CD4-positive, alpha-beta memory T cell (primary cell): ENCODE results near the gene ANKS3. TPM values are rescaled to one million over a fixed set of nuclear protein-coding genes. Genes with fewer than 3 reads are reported as not detected.

Source experiments
- CTCF ChIA-PET: fragments of 350-600 bp; sonication (Branson Sonifier 250); formaldehyde crosslinking; loops from one replicate; lab custom pipeline; 2021; ENCODE audit warnings: inconsistent platforms; ENCODE audit not compliant: partially characterized antibody; lab: Charles Lee
- POLR2A ChIA-PET: fragments of 350-600 bp; sonication (Branson Sonifier 250); formaldehyde crosslinking; loops from one replicate; lab custom pipeline; 2021; ENCODE audit not compliant: partially characterized antibody; lab: Charles Lee
- DNase-seq, 5 donors: peaks; one replicate each; pipeline versions ENCODE4 v3.0.0 to v3.0.0-alpha.2; 2020 to 2022; ENCODE audit warnings: mixed read lengths in 1 of 5
- H3K27ac ChIP-seq: one replicate; pipeline ENCODE4 v1.7.0; 2013; ENCODE audit warnings: low read depth, low read length
- H3K27me3 ChIP-seq: 2 replicates; pipeline ENCODE4 v1.7.0; 2013; ENCODE audit warnings: mild to moderate bottlenecking, low read length, moderate library complexity; ENCODE audit not compliant: insufficient read depth
- H3K36me3 ChIP-seq: 2 replicates; pipeline ENCODE4 v1.7.0; 2013; ENCODE audit warnings: mild to moderate bottlenecking, low read length, moderate library complexity; ENCODE audit not compliant: insufficient read depth
- H3K4me1 ChIP-seq: 2 replicates; pipeline ENCODE4 v1.7.0; 2013; ENCODE audit warnings: mild to moderate bottlenecking, low read length, moderate library complexity; ENCODE audit not compliant: insufficient read depth
- H3K4me3 ChIP-seq, 2 donors: one replicate each; pipeline ENCODE4 v1.7.0; 2013; ENCODE audit warnings: low read length in 2 of 2, mild to moderate bottlenecking in 1 of 2
- H3K9me3 ChIP-seq, 2 donors: one replicate each; pipeline ENCODE4 v1.7.0; 2013; ENCODE audit warnings: low read length in 2 of 2, control low read depth in 1 of 2; ENCODE audit not compliant: control insufficient read depth in 1 of 2
- H3K27ac Mint-ChIP-seq, 7 donors: one replicate each; pipeline ENCODE4 v1.8.0; 2020 to 2021; ENCODE audit warnings: mixed read lengths in 7 of 7, mild to moderate bottlenecking in 6 of 7, inconsistent platforms in 3 of 7, moderate library complexity in 3 of 7
- H3K27me3 Mint-ChIP-seq, 2 donors: one replicate each; pipeline ENCODE4 v1.8.0; 2020 to 2021; ENCODE audit warnings: mixed read lengths in 2 of 2
- H3K36me3 Mint-ChIP-seq, 2 donors: one replicate each; pipeline ENCODE4 v1.8.0; 2020 to 2021; ENCODE audit warnings: mixed read lengths in 2 of 2, inconsistent platforms in 1 of 2, mild to moderate bottlenecking in 1 of 2
- H3K4me1 Mint-ChIP-seq, 4 donors: one replicate each; pipeline ENCODE4 v1.8.0; 2020 to 2021; ENCODE audit warnings: mixed read lengths in 4 of 4, mild to moderate bottlenecking in 1 of 4
- H3K4me3 Mint-ChIP-seq, 8 donors: one replicate each; pipeline ENCODE4 v1.8.0; 2020 to 2021; ENCODE audit warnings: mixed read lengths in 8 of 8, mild to moderate bottlenecking in 7 of 8, moderate library complexity in 6 of 8, inconsistent platforms in 3 of 8
- H3K9me3 Mint-ChIP-seq, 8 donors: one replicate each; pipeline ENCODE4 v1.8.0; 2020 to 2021; ENCODE audit warnings: mixed read lengths in 8 of 8, mild to moderate bottlenecking in 5 of 8, inconsistent platforms in 3 of 8, moderate library complexity in 1 of 8
- intact Hi-C: fragments of 100-400 bp; cut with micrococcal nuclease; formaldehyde crosslinking; loops from one replicate; pipeline ENCODE4 v1.15.1; 2023
- polyA plus RNA-seq, 2 donors: library from polyadenylated mRNA; unstranded; fragments of 300-500 nt; fragmentation: Illumina TruSeq; gene quantifications; one replicate each; pipeline ENCODE4 v1.2.3, GENCODE V29; 2021
- total RNA-seq, 2 experiments: library from RNA; stranded (reverse); gene quantifications; one replicate each; pipeline ENCODE4 v1.2.3, GENCODE V29; 2021

Gene ANKS3
- 10 to 100 TPM; 28.5 to 33.9 TPM for total RNA-seq
- 1 to 10 TPM in 1 of 2 donors, under 1 TPM in 1; 0.91 to 5.7 TPM for polyA plus RNA-seq

- no peaks in the 10 kb centered on the region for H3K27me3 ChIP-seq
- peak; percentile 76 to 84 (median 78) for DNase-seq
- peak within 1 kb of the TSS; percentile 76 for H3K27ac ChIP-seq
- Mint-ChIP-seq H3K27ac (peak within 1 kb of the TSS; percentile 90 to 96 (median 93)), H3K4me1 (peaks cover 11 to 30% (median 21%) of the 10 kb centered on the region in 4 donors), H3K27me3 (no peaks in the 10 kb centered on the region), H3K4me3 (peak within 1 kb of the TSS; percentile 91 to 94 (median 92)), H3K36me3 (peaks cover 0 to 17% of the 10 kb centered on the region in 2 donors), H3K9me3 (no peaks in the 10 kb centered on the region)
- H3K9me3 ChIP-seq = no peaks in the 10 kb centered on the region
- peak within 1 kb of the TSS; percentile 88 to 99 for H3K4me3 ChIP-seq
- peaks cover 15% of the 10 kb centered on the region for H3K4me1 ChIP-seq
- POLR2A ChIA-PET = interaction anchor here (0.8 to 2.9 kb wide), 27 partner anchors 9 to 461 kb away, joined by 3 to 72 read pairs (median 7); partner anchors contain the start of genes EEF2KMT, GLYR1, NAGPA and NUDT16L1
- CTCF ChIA-PET = interaction anchor here (0.7 to 2.7 kb wide), 10 partner anchors 24 to 358 kb away, joined by 3 to 17 read pairs (median 3); partner anchors contain the start of genes MGRN1 and ROGDI
- intact Hi-C loops = loop anchor here (1.0 to 2.0 kb wide), 8 partner anchors 33 to 299 kb away; partner anchors contain the start of genes GLYR1, MGRN1, NAGPA and NUDT16L1
- no peaks in the 10 kb centered on the region for H3K36me3 ChIP-seq
Observed at GRCh38 chr16:4734063-4734729, at the start of gene ANKS3, which contains the start of gene DNAAF8. Gene ANKS3 (minus strand): TSS chr16:4734271. CDS start chr16:4730149, 4,122 bp downstream. Gene DNAAF8 (plus strand): TSS chr16:4734537. CDS start chr16:4736515, 1,978 bp downstream.

DNA sequence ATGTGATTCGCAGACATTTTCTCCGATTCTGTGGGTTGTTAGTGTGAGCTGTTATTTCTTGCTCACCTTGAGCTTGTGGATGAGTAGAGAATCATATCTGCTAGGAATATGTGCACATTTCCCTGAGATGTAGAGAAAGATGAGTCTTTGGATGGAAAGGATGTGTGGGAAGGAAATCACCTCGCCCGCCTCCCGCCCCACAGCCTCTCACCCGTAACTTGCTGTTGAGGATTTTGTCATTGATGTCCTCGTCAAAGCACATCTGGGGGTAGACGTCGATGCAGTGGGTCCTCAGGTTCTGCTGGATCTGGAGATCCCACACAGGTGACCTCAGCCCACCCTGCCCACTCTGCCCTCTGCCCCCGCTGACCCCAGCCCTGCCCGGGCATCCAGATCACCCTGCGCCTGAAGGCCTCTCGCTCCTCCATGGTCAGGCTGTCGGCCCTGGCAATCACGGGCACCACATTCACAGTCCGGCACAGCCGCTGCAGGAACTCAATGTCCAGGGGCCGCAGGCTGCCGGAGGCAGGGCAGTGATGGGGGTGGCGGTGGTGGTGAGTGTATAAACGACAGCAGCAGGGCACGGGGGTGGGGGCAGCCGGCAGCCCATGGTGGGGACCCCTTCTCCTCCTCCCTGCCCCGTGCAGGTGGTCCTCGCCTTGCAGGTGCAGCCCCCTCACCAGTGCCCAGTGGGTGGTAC lies 49.3 kb upstream of the ANKS3 start:
- no peak overlapping the region for H3K27ac Mint-ChIP-seq
- no peak overlapping the region for H3K4me3 ChIP-seq

DNA sequence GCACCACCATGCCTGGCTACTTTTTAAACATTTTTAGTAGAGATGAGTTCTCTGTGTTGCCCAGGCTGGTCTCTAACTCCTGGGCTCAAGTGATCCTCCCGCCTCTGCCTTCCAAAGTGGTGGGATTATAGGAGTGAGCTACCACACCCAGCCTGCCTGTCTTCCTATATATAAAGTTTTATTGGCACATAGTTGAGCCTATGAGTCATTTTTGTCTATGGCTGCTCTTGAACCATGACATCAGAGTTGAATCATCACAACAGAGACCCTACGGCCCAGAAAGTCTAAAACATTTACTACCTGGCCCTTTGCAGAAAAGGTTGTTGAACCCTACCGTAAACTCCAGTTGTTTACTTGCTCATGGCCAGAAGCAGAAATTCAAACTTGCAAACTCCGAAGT lies 46.2 kb upstream of the ANKS3 start:
- POLR2A ChIA-PET = no interaction called here
- Mint-ChIP-seq H3K27ac (no peak overlapping the region), H3K4me1 (no peaks in the 10 kb centered on the region), H3K4me3 (no peak overlapping the region), H3K36me3 (no peaks in the 10 kb centered on the region), H3K27me3 (no peaks in the 10 kb centered on the region), H3K9me3 (no peaks in the 10 kb centered on the region)
- intact Hi-C loops = no loop called here
- CTCF ChIA-PET = no interaction called here
- no peak overlapping the region for H3K4me3 ChIP-seq
- H3K27me3 ChIP-seq = no peaks in the 10 kb centered on the region
- H3K4me1 ChIP-seq = no peaks in the 10 kb centered on the region
- no peaks in the 10 kb centered on the region for H3K36me3 ChIP-seq
- no peak for DNase-seq
- H3K27ac ChIP-seq = no peak overlapping the region
- H3K9me3 ChIP-seq = no peaks in the 10 kb centered on the region

More for the DNA sequence above, 49.3 kb upstream of the ANKS3 start:
- no peaks in the 10 kb centered on the region for H3K4me1 ChIP-seq
- ChIA-PET CTCF (no interaction called here), POLR2A (no interaction called here)
- no peaks in the 10 kb centered on the region for H3K27me3 ChIP-seq
- no peaks in the 10 kb centered on the region for H3K36me3 ChIP-seq
- H3K9me3 Mint-ChIP-seq = no peaks in the 10 kb centered on the region
- no peak overlapping the region for H3K27ac ChIP-seq
- H3K4me1 Mint-ChIP-seq = no peaks in the 10 kb centered on the region
- no peaks in the 10 kb centered on the region for H3K36me3 Mint-ChIP-seq
- H3K9me3 ChIP-seq = no peaks in the 10 kb centered on the region
- intact Hi-C loops = no loop called here
- H3K4me3 Mint-ChIP-seq = no peak overlapping the region
- no peaks in the 10 kb centered on the region for H3K27me3 Mint-ChIP-seq
- DNase-seq = no peak

GRCh38 chr16:4778050-4778392 lies 44.0 kb upstream of the ANKS3 start:
- Mint-ChIP-seq H3K36me3 (no peaks in the 10 kb centered on the region), H3K9me3 (no peaks in the 10 kb centered on the region), H3K4me1 (peaks cover 0 to 1% (median 0%) of the 10 kb centered on the region in 4 donors), H3K27me3 (no peaks in the 10 kb centered on the region), H3K4me3 (no peak overlapping the region), H3K27ac (no peak overlapping the region)
- no peak for DNase-seq
- CTCF ChIA-PET = no interaction called here
- POLR2A ChIA-PET = interaction anchor here (2.1 kb wide), 1 partner anchor 9 kb away, joined by 7 read pairs; no protein-coding TSS in a partner anchor
- H3K4me1 ChIP-seq = no peaks in the 10 kb centered on the region
- intact Hi-C loops = no loop called here
- H3K4me3 ChIP-seq = no peak overlapping the region
- no peak overlapping the region for H3K27ac ChIP-seq
- no peaks in the 10 kb centered on the region for H3K9me3 ChIP-seq
- no peaks in the 10 kb centered on the region for H3K36me3 ChIP-seq
- H3K27me3 ChIP-seq = no peaks in the 10 kb centered on the region

- Histone ChIP-seq H3K9me3 (no peaks in the 10 kb centered on the region), H3K36me3 (no peaks in the 10 kb centered on the region), H3K27ac (no peak overlapping the region), H3K4me3 (no peak overlapping the region), H3K4me1 (no peaks in the 10 kb centered on the region), H3K27me3 (no peaks in the 10 kb centered on the region)
- no peak overlapping the region for H3K27ac Mint-ChIP-seq
- intact Hi-C loops = no loop called here
- H3K4me3 Mint-ChIP-seq = no peak overlapping the region
- no peaks in the 10 kb centered on the region for H3K36me3 Mint-ChIP-seq
- no peak for DNase-seq
- no peaks in the 10 kb centered on the region for H3K27me3 Mint-ChIP-seq
- H3K9me3 Mint-ChIP-seq = no peaks in the 10 kb centered on the region
- peaks cover 0 to 1% (median 0%) of the 10 kb centered on the region in 4 donors for H3K4me1 Mint-ChIP-seq
- POLR2A ChIA-PET = interaction anchor here (2.1 kb wide), 1 partner anchor 9 kb away, joined by 7 read pairs; no protein-coding TSS in a partner anchor
- CTCF ChIA-PET = no interaction called here
Observed at GRCh38 chr16:4777339-4778049, 43.4 kb upstream of the ANKS3 start.

DNA sequence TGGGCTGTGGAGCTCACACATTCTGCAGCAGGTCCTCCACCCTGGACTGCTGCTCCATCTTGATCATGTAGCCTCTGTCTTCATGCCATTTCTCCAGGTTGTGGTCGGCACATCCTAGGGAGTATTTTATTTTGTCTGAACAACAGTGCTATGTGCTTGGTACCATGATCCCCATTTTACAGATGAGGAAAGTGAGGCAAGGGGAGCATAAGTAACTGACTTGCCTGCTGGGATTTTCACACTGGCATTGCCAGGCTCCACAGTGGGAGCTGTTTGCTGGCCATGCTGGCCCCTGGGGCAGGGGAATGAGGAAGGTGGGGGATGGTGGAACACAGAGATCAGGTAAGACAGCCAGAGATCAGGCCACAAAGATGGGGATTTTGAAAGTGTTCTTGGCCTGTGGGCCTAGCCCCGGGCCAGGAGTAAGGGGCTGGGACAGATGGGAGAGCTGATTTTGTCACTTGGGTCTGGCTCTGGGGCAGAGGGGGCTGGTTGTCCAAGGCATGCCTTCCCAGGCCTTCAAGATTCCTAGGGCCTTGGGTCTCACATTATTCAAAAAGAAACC lies 42.2 kb upstream of the ANKS3 start:
- intact Hi-C loops = no loop called here
- H3K9me3 Mint-ChIP-seq = no peaks in the 10 kb centered on the region
- H3K36me3 Mint-ChIP-seq = no peaks in the 10 kb centered on the region
- no peak overlapping the region for H3K4me3 Mint-ChIP-seq
- Histone ChIP-seq H3K4me3 (no peak overlapping the region), H3K9me3 (no peaks in the 10 kb centered on the region), H3K36me3 (no peaks in the 10 kb centered on the region), H3K4me1 (no peaks in the 10 kb centered on the region), H3K27ac (no peak overlapping the region), H3K27me3 (no peaks in the 10 kb centered on the region)
- no peak for DNase-seq
- H3K4me1 Mint-ChIP-seq = peaks cover 0 to 1% (median 0%) of the 10 kb centered on the region in 4 donors
- peak overlapping the region in 2 of 7 donors; percentile 81 to 82 for H3K27ac Mint-ChIP-seq
- no peaks in the 10 kb centered on the region for H3K27me3 Mint-ChIP-seq
- ChIA-PET CTCF (no interaction called here), POLR2A (no interaction called here)
